ENCODE results near the gene U2AF1. TPM values are rescaled to one million over a fixed set of nuclear protein-coding genes. Genes with fewer than 3 reads are reported as not detected.
"Not testable (repeated sequence)": the region's sequence is repeated elsewhere in the genome, so short reads cannot be mapped to it uniquely, and the experiment has no call there.

Gene U2AF1
- total and polyA plus RNA-seq, 2 donors (not counting 1 experiment from before 2014, with no cell fraction given) = 12.7 to 40.1 TPM

GRCh38 chr21:43045876-43046821, 61.2 kb downstream of the U2AF1 start:
- H3K27ac ChIP-seq (ENCODE audit: insufficient read depth, low read length); H3K4me1 ChIP-seq (ENCODE audit: control insufficient read depth, extremely low read depth, insufficient read depth, low read length); H4K20me1 ChIP-seq (ENCODE audit: control insufficient read depth, extremely low read depth, insufficient read depth, low read length); H3K9ac ChIP-seq (ENCODE audit: insufficient read depth, low read length); H3K4me2 ChIP-seq (ENCODE audit: extremely low read depth, insufficient read depth, low read length); H3K9me3 ChIP-seq (ENCODE audit: control insufficient read depth, insufficient read depth, low read depth, low read length); H3K36me3 ChIP-seq (ENCODE audit: control insufficient read depth, insufficient read depth, low read length); H2AFZ ChIP-seq (ENCODE audit: low read length); DNase-seq (ENCODE audit: low read depth in 2 of 2); H3K4me3 ChIP-seq (replicated peaks in 1 of 4; ENCODE audit: control extremely low read depth in 1 of 4, insufficient read depth in 1 of 4, low read depth in 3 of 4, low read length in 4 of 4); H3K27me3 ChIP-seq (ENCODE audit: control insufficient read depth, insufficient read depth, low read length); H3K79me2 ChIP-seq (ENCODE audit: control insufficient read depth, insufficient read depth, low read length): not testable (repeated sequence)

GRCh38 chr21:43045165-43045875, 62.0 kb downstream of the U2AF1 start:
- DNase-seq (ENCODE audit: low read depth in 2 of 2); H3K27ac ChIP-seq (ENCODE audit: insufficient read depth, low read length); H3K4me1 ChIP-seq (ENCODE audit: control insufficient read depth, extremely low read depth, insufficient read depth, low read length); H4K20me1 ChIP-seq (ENCODE audit: control insufficient read depth, extremely low read depth, insufficient read depth, low read length); H3K36me3 ChIP-seq (ENCODE audit: control insufficient read depth, insufficient read depth, low read length); H3K9ac ChIP-seq (ENCODE audit: insufficient read depth, low read length); H3K79me2 ChIP-seq (ENCODE audit: control insufficient read depth, insufficient read depth, low read length); H3K27me3 ChIP-seq (ENCODE audit: control insufficient read depth, insufficient read depth, low read length); H3K4me2 ChIP-seq (ENCODE audit: extremely low read depth, insufficient read depth, low read length); H3K9me3 ChIP-seq (ENCODE audit: control insufficient read depth, insufficient read depth, low read depth, low read length); H2AFZ ChIP-seq (ENCODE audit: low read length); H3K4me3 ChIP-seq (replicated peaks in 1 of 4; ENCODE audit: control extremely low read depth in 1 of 4, insufficient read depth in 1 of 4, low read depth in 3 of 4, low read length in 4 of 4): not testable (repeated sequence)

DNA sequence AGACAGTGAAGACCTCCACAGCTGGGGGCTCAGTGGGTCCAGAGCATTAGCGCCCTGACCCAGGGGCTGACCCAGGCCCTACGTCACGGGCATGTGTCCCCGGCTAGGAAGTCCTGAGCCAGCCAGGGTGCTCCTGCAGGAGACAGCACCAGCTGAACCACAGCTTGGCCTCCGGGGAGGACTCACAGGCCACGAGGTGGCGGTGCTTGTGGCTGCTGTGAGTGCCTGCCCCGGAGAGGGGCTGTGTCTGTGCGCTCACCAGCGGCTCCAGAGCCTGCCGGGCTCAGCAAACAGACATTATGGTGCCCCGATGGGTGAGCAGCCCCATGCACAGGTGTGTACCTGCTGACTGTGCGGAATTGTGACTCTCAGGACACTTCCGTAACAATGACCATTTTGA, 62.8 kb downstream of the U2AF1 start:
- H3K27me3 ChIP-seq (ENCODE audit: control insufficient read depth, insufficient read depth, low read length); H3K4me1 ChIP-seq (ENCODE audit: control insufficient read depth, extremely low read depth, insufficient read depth, low read length): not testable (repeated sequence)

DNA sequence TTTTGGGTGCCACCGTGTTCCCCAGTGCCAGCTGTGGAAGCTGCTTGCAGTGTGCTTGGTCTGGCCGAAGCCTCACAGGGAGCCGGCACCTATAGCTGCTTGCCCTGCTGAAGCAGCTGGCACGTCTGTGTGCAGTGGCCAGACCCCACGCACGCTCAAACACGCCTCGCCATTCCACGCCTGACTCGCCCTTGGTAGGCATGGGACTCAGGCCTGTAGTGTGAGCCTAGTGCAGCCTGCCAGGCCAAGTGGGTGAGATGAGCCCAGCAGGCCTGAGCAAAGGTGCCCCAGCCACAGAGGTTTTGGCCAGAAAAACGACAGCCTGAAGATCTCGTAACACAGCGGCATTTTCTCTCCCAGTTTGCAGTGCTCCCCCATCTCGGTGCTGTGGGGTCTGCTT, 64.1 kb downstream of the U2AF1 start:
- H3K4me2 ChIP-seq (ENCODE audit: extremely low read depth, insufficient read depth, low read length); DNase-seq (ENCODE audit: low read depth in 2 of 2); H4K20me1 ChIP-seq (ENCODE audit: control insufficient read depth, extremely low read depth, insufficient read depth, low read length); H3K27ac ChIP-seq (ENCODE audit: insufficient read depth, low read length); H3K36me3 ChIP-seq (ENCODE audit: control insufficient read depth, insufficient read depth, low read length); H3K79me2 ChIP-seq (ENCODE audit: control insufficient read depth, insufficient read depth, low read length); H3K27me3 ChIP-seq (ENCODE audit: control insufficient read depth, insufficient read depth, low read length); H3K9me3 ChIP-seq (ENCODE audit: control insufficient read depth, insufficient read depth, low read depth, low read length); H3K4me3 ChIP-seq (replicated peaks in 1 of 4; ENCODE audit: control extremely low read depth in 1 of 4, insufficient read depth in 1 of 4, low read depth in 3 of 4, low read length in 4 of 4); H3K4me1 ChIP-seq (ENCODE audit: control insufficient read depth, extremely low read depth, insufficient read depth, low read length); H3K9ac ChIP-seq (ENCODE audit: insufficient read depth, low read length); H2AFZ ChIP-seq (ENCODE audit: low read length): not testable (repeated sequence)

More for the DNA sequence above, 62.8 kb downstream of the U2AF1 start:
- H4K20me1 ChIP-seq (ENCODE audit: control insufficient read depth, extremely low read depth, insufficient read depth, low read length); DNase-seq (ENCODE audit: low read depth in 2 of 2); H3K9ac ChIP-seq (ENCODE audit: insufficient read depth, low read length); H2AFZ ChIP-seq (ENCODE audit: low read length); H3K79me2 ChIP-seq (ENCODE audit: control insufficient read depth, insufficient read depth, low read length); H3K4me2 ChIP-seq (ENCODE audit: extremely low read depth, insufficient read depth, low read length); H3K27ac ChIP-seq (ENCODE audit: insufficient read depth, low read length); H3K9me3 ChIP-seq (ENCODE audit: control insufficient read depth, insufficient read depth, low read depth, low read length); H3K4me3 ChIP-seq (replicated peaks in 1 of 4; ENCODE audit: control extremely low read depth in 1 of 4, insufficient read depth in 1 of 4, low read depth in 3 of 4, low read length in 4 of 4); H3K36me3 ChIP-seq (ENCODE audit: control insufficient read depth, insufficient read depth, low read length): not testable (repeated sequence)

Other genes starting within 250 kb of the U2AF1 start
- 9.8 and 10.2 TPM in 2 replicates for gene WDR4, start 228.0 kb downstream of the U2AF1 start, total RNA-seq
- gene WDR4, start 228.0 kb downstream of the U2AF1 start, polyA plus RNA-seq = 8.2 and 11.7 TPM in 2 replicates
- 37.7 and 43.7 TPM in 2 replicates for gene NDUFV3, start 214.3 kb downstream of the U2AF1 start, total RNA-seq
- gene NDUFV3, start 214.3 kb downstream of the U2AF1 start, polyA plus RNA-seq = 38.2 and 48.0 TPM in 2 replicates
- not detected in 2 replicates for gene ERVH48-1, start 181.9 kb downstream of the U2AF1 start, total RNA-seq
- gene ERVH48-1, start 181.9 kb downstream of the U2AF1 start, polyA plus RNA-seq = 0.06 TPM in 1 of 2 replicates, not detected in the other
- 8.5 and 12.2 TPM in 2 replicates for gene PKNOX1, start 133.0 kb downstream of the U2AF1 start, total RNA-seq
- gene PKNOX1, start 133.0 kb downstream of the U2AF1 start, polyA plus RNA-seq = 43.8 and 67.5 TPM in 2 replicates
- gene CBS, start 31.7 kb downstream of the U2AF1 start, total RNA-seq = 54.4 and 113 TPM in 2 replicates
- gene CBS, start 31.7 kb downstream of the U2AF1 start, polyA plus RNA-seq = 14.3 and 14.6 TPM in 2 replicates
- gene CRYAA, start 61.4 kb upstream of the U2AF1 start, total RNA-seq = not detected in 2 replicates
- gene CRYAA, start 61.4 kb upstream of the U2AF1 start, polyA plus RNA-seq = not detected in 2 replicates

Data from fibroblast of lung (primary cell).